Hepatocyte (in vitro differentiated cells): ENCODE data around the gene NRL.

Experiments
- CTCF ChIP-seq: fragments of 200-600 bp; sonication (generic); IDR thresholded peaks from 2 replicates; pipeline ENCODE4 v1.5.1; 2016; ENCODE audit warnings: antibody characterized with exemption, mild to moderate bottlenecking; ENCODE audit not compliant: poor library complexity
- EZH2 ChIP-seq: fragments of 200-600 bp; sonication (generic); IDR thresholded peaks from 2 replicates; pipeline ENCODE4 v1.6.1; 2016; ENCODE audit warnings: antibody characterized with exemption, mild to moderate bottlenecking, borderline replicate concordance

GRCh38 chr14:24100197-24100981 lies 14.4 kb downstream of the NRL start:
- TF ChIP-seq CTCF: no peak
- no peak for TF ChIP-seq EZH2
